PC-9 (cell line): ENCODE measurements around the gene NUBP2. TPM values are rescaled to one million over a fixed set of nuclear protein-coding genes. Genes with fewer than 3 reads are reported as not detected.

Source experiments
- BruUV-seq: library from RNA; stranded (reverse); fragments of 400-500 nt; replicated peaks from 2 replicates; lab custom pipeline; 2021; lab: Mats Ljungman, UMichigan
- CTCF ChIA-PET: fragments of 300-600 bp; sonication (Branson Sonifier 250); formaldehyde crosslinking; loops from one replicate; lab custom pipeline; 2022; ENCODE audit warnings: antibody characterized with exemption; lab: Charles Lee
- POLR2A ChIA-PET: fragments of 300-600 bp; sonication (Branson Sonifier 250); formaldehyde crosslinking; loops from one replicate; lab custom pipeline; 2022; ENCODE audit warnings: antibody characterized with exemption; ENCODE audit not compliant: unreplicated experiment; lab: Charles Lee
- DNase-seq, 2 experiments: peaks; one replicate each; pipeline versions ENCODE4 v3.0.0 to v3.0.0-alpha.2; 2015 to 2022; ENCODE audit warnings: mixed read lengths in 1 of 2
- H2AFZ ChIP-seq: fragments of 200-600 bp; sonication (generic); 2 replicates; pipeline ENCODE4 v1.8.1; 2017; ENCODE audit warnings: antibody characterized with exemption
- H3F3A ChIP-seq: fragments of 200-600 bp; sonication (generic); 2 replicates; pipeline ENCODE4 v1.8.1; 2017; ENCODE audit warnings: antibody characterized with exemption, mild to moderate bottlenecking, low read depth; ENCODE audit not compliant: insufficient read depth
- H3K27ac ChIP-seq: fragments of 200-600 bp; sonication (generic); 2 replicates; pipeline ENCODE4 v1.6.1; 2016; ENCODE audit warnings: mixed run types
- H3K27me3 ChIP-seq: fragments of 200-600 bp; sonication (generic); 2 replicates; pipeline ENCODE4 v1.6.1; 2016; ENCODE audit warnings: low read depth, mixed run types; ENCODE audit not compliant: insufficient read depth
- H3K36me3 ChIP-seq: fragments of 200-600 bp; sonication (generic); 2 replicates; pipeline ENCODE4 v1.6.1; 2016; ENCODE audit warnings: low read depth, mixed run types
- H3K4me1 ChIP-seq: fragments of 200-600 bp; sonication (generic); replicated peaks from 2 replicates; pipeline ENCODE4 v1.6.1; 2016; ENCODE audit warnings: mixed run types; ENCODE audit not compliant: insufficient read depth
- H3K4me2 ChIP-seq: fragments of 200-600 bp; sonication (generic); 2 replicates; pipeline ENCODE4 v1.6.1; 2017; ENCODE audit warnings: mixed run types
- H3K4me3 ChIP-seq: fragments of 200-600 bp; sonication (generic); 2 replicates; pipeline ENCODE4 v1.6.1; 2016; ENCODE audit warnings: mixed run types
- H3K79me2 ChIP-seq: fragments of 200-600 bp; sonication (generic); 2 replicates; pipeline ENCODE4 v1.6.1; 2017; ENCODE audit warnings: low read depth, mixed run types
- H3K9me2 ChIP-seq: fragments of 200-600 bp; sonication (generic); 2 replicates; pipeline ENCODE4 v1.8.1; 2017; ENCODE audit warnings: mild to moderate bottlenecking; ENCODE audit not compliant: insufficient read depth
- H3K9me3 ChIP-seq: fragments of 200-600 bp; sonication (generic); 2 replicates; pipeline ENCODE4 v1.8.1; 2016; ENCODE audit warnings: low read depth; ENCODE audit not compliant: insufficient read depth
- H4K20me1 ChIP-seq: fragments of 200-600 bp; sonication (generic); 2 replicates; pipeline ENCODE4 v1.8.1; 2017; ENCODE audit not compliant: insufficient read depth
- CTCF ChIP-seq: fragments of 200-600 bp; sonication (generic); conservative IDR thresholded peaks from 2 replicates; pipeline ENCODE4 v1.6.1; 2017; ENCODE audit warnings: mixed run types, antibody characterized with exemption, mild to moderate bottlenecking, moderate library complexity
- EZH2 ChIP-seq: fragments of 200-600 bp; sonication (generic); IDR thresholded peaks from 2 replicates; pipeline ENCODE4 v1.8.0; 2017; ENCODE audit warnings: antibody characterized with exemption, low read depth
- intact Hi-C: fragments of 100-400 bp; cut with micrococcal nuclease; formaldehyde crosslinking; loops from one replicate; pipeline ENCODE4 v1.10.0; 2022; ENCODE audit not compliant: unreplicated experiment
- total RNA-seq: library from RNA; stranded (reverse); gene quantifications from 2 replicates; pipeline ENCODE4 v1.2.3, GENCODE V29; 2021

Gene NUBP2
- total RNA-seq, 1 experiment from 2014 or later, result 80.0 TPM

DNA sequence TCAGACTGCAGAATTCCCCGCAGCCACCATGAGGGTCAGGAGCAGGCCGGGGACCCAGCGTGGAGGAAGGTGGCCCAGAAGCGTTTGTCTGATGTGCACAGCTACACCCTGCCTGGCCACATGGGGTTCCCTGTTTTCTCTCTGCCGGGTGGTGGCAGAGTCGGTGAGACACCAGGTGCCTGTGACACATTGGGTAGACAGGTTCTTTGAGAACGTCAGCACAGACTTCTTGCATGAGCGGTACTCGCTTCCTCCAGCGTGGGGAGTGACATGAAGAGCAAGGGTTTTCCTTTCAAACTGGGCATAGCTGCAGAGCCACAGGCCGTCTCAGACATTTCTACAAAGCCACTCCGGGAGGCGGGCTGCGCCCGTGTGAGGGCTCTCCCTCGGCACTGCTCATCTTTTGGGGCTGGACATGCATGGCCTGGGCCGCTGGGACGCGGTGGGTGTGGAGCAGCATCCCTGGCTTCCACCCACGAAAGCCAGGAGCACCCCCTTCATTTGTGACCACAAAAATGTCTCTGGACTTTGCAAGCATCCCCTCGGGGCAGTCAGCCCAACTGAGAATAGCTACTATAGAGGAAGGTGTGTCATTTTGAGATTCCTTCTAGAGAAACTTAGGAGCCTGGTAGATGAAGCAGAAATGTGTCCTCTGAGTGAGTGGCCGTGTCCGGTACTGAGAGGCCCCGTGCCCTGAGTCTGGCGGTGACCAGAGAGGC lies 37.4 kb upstream of the NUBP2 start:
- no peak overlapping the region for H2AFZ ChIP-seq
- no peaks in the 10 kb centered on the region for H3K27me3 ChIP-seq
- ChIA-PET CTCF (interaction anchor here (0.6 to 1.7 kb wide), 4 partner anchors 40 to 1297 kb away, joined by 3 to 6 read pairs (median 4); partner anchors contain the start of gene JPT2), POLR2A (interaction anchor here (0.6 to 1.6 kb wide), 8 partner anchors 25 to 406 kb away, joined by 3 to 18 read pairs (median 6); partner anchors contain the start of genes NUBP2 and SPSB3)
- H3F3A ChIP-seq, result peaks cover 37% of the 10 kb centered on the region
- no TSS peak for BruUV-seq
- H4K20me1 ChIP-seq, result no peaks in the 10 kb centered on the region
- H3K36me3 ChIP-seq, result no peaks in the 10 kb centered on the region; the same call in 1 of the 2 replicates
- peak overlapping the region; percentile 49; the same call in 1 of the 2 replicates for H3K4me3 ChIP-seq
- peak overlapping the region; percentile 100 for H3K27ac ChIP-seq
- no peaks in the 10 kb centered on the region for H3K9me3 ChIP-seq
- no peaks in the 10 kb centered on the region for H3K9me2 ChIP-seq
- intact Hi-C loops, result loop anchor here (1.0 kb wide), 2 partner anchors 28 to 56 kb away; partner anchors contain the start of gene MRPS34
- peaks cover 49% of the 10 kb centered on the region for H3K4me1 ChIP-seq
- TF ChIP-seq CTCF (no peak; the same call in 1 of the 2 replicates), EZH2 (no peak)
- DNase-seq, result peak; percentile 91 to 94
- H3K4me2 ChIP-seq, result peak overlapping the region; percentile 88
- H3K79me2 ChIP-seq, result 0 out of 2 replicates have a peak, but pooled peaks cover 5% of the 10 kb centered on the region

DNA sequence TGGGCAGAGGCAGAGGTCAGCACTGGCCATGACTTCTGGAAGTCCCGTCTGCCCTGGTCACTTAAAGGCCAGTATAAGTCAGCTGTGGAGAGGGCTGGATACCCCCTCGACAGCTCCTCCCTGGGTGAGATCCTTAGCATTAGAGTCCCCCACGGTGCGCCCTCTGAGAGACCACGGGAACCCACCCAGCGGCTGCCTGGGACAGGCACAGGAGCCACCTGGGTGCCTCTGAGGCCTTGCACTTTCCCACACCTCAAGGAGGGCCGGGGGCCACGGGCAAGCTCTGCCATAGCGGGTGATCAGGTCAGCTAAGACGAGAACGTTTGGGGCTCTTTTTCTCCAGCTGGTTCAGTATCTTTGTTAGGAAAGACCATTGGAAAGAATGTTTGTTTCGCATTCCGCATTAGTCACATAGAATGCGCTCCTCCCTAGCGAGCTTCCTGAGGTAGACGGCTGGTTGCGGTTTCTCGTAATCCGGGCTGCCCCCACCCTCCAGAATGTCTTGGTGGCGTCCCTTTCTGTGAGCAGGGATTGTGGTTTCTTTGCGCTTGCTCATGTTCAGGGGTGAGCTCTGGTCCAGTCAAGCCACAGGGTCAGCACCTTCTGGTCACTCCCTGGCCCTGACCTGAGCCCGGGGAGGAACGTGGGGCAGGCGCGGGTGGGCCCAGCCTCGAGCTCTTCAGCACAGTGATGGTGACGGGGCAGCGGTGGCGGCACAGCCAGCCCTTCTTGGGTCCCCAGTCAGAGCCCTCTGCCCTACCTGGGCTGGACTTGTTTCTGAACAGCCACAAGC lies 36.7 kb upstream of the NUBP2 start:
- Histone ChIP-seq H3K27me3 (no peaks in the 10 kb centered on the region), H3K79me2 (0 out of 2 replicates have a peak, but pooled peaks cover 3% of the 10 kb centered on the region), H2AFZ (0 out of 2 replicates have a peak overlapping the region, but pooled peaks have one; percentile 49), H3K36me3 (no peaks in the 10 kb centered on the region; the same call in 1 of the 2 replicates), H4K20me1 (no peaks in the 10 kb centered on the region), H3K4me3 (peak overlapping the region; percentile 49; the same call in 1 of the 2 replicates), H3F3A (peaks cover 36% of the 10 kb centered on the region), H3K9me3 (no peaks in the 10 kb centered on the region), H3K4me1 (peaks cover 49% of the 10 kb centered on the region), H3K27ac (peak overlapping the region; percentile 100), H3K9me2 (no peaks in the 10 kb centered on the region), H3K4me2 (peak overlapping the region; percentile 88)
- DNase-seq, result peak; percentile 95 to 97
- no peak for TF ChIP-seq CTCF
- TF ChIP-seq EZH2, result no peak
- intact Hi-C loops, result loop anchor here (1.0 to 2.0 kb wide), 4 partner anchors 27 to 67 kb away; partner anchors contain the start of genes JPT2 and MRPS34
- POLR2A ChIA-PET, result interaction anchor here (0.6 to 1.6 kb wide), 11 partner anchors 24 to 405 kb away, joined by 3 to 18 read pairs (median 3); partner anchors contain the start of genes NUBP2, RPS2 and SPSB3
- CTCF ChIA-PET, result interaction anchor here (0.5 to 1.7 kb wide), 4 partner anchors 27 to 68 kb away, joined by 3 to 6 read pairs (median 6); partner anchors contain the start of genes EME2, JPT2 and MRPS34
- TSS peak; percentile 58 for BruUV-seq
